ENCODE measurements around the gene SNCG.
"Not testable (repeated sequence)": the region's sequence is repeated elsewhere in the genome, so short reads cannot be mapped to it uniquely, and the experiment has no call there.

SNCG gene

GRCh38 chr10:86945361-86946212, 12.8 kb upstream of the SNCG start:
- no peak for DNase-seq (ENCODE audit: low read depth)

- DNase-seq (ENCODE audit: low read depth), result no peak
Observed at GRCh38 chr10:86946213-86947155, 11.9 kb upstream of the SNCG start.

GRCh38 chr10:86947806-86948205, 10.6 kb upstream of the SNCG start:
- DNase-seq (ENCODE audit: low read depth), result not testable (repeated sequence)

DNA sequence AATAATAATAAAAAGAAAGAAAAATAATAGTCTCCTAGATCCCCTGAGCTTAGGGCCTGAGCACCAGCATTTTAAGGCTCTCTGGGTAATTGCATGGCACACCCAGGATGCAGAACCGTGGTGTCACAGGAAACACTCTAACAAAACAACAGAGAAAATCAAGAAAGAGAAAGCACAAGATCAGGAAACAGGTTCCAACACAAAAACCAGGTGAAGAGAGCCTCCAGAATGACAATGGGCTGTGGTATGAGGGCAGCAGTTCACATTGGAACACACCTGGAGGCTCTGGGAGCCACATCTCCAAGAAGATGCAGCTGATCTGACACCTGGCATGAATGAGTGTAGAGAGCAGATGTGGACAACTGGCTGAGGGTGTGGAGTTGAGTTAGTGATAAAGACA, 8.1 kb upstream of the SNCG start:
- no peak for DNase-seq (ENCODE audit: low read depth)

DNA sequence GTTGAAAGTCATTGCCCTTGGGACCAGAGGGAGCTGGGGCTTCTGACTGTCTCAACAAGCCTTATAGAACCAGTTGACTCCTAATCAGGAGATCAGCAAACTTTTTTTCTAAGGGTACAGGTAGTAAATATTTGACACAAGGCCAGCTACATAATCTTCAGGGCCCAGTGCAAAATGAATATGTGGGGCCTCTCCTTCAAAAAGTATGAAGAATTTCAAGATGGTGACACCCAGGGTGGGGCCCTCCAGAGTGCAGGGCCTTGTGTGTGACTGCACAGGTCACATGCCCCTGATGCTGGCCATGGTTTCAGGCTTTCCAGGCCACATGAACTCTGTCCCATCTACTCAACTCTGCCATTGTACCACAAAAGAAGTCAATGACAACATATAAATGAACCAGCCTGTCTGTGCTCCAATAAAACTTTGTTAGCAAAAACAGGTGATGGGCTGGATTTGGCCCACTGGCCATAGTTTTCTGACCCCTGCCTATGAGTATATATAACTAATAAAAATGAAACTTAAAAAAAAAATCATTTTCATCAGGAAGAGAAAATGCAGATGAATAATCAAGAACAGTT, 7.1 kb upstream of the SNCG start:
- no peak for DNase-seq (ENCODE audit: low read depth)

GRCh38 chr10:86952106-86952505, 6.3 kb upstream of the SNCG start:
- DNase-seq (ENCODE audit: low read depth), result no peak

DNA sequence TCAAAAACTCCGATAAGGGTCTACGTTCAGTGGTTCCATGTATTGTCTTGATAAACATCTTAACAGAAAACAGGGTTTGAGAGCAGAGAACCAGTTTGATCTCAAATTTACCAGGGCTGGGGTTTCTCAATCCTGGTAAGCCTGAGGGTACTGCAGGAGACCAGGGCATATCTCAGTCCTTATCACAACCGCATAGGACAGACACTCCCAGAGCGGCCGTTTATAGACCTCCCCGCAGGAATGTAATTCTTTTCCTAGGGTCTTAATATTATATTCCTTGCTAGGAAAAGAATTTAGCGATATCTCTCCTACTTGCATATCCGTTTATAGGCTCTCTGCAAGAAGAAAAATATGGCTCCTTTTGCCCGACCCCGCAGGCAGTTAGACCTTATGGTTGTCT, 5.7 kb upstream of the SNCG start:
- not testable (repeated sequence) for DNase-seq (ENCODE audit: low read depth)

DNA sequence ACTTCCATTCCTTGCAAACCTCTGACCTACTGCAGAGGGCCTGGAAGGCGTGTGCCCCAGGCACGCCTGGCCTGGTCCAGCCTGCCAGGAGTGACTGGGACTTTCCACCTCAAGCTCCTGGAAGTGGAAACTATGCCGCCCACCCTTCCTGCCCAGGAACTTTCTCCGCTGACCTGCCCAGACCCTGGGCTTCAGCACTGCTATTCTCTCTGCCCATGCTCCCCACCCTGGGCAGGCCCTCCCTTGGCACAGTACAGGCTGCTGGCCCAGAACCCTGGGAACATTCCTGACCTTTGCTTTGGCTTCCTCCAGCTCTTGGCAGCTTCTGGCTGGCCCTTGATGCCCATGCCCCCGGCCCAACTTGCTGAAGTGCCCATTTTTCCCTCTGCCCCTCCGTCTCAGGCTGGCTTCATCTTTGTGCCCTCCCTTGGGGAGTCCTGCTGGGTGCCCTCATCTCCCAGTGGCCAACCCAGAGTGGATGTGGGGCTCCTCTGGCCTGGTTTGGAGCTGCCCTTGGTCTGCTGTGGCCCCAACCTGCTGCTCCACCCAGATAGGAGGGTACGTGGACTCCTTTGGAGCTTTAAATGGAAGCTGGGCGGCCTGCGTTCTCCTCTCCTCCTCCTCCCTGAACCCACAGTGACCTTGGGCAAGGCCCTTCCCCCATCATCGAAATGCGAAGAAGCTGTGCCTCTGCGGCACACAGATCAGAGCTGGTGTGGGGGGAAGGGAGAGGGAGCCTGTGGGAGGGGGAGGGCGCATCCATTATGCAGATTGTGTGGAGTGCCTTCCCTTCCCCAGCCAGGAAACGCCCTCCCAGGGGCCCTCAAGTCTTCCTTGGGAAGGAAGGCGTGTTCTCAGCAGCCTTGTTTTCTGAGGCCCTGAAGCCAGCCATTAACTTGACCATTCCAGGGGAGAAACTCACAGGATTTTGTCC, 4.4 kb upstream of the SNCG start:
- no peak for DNase-seq (ENCODE audit: low read depth)

DNA sequence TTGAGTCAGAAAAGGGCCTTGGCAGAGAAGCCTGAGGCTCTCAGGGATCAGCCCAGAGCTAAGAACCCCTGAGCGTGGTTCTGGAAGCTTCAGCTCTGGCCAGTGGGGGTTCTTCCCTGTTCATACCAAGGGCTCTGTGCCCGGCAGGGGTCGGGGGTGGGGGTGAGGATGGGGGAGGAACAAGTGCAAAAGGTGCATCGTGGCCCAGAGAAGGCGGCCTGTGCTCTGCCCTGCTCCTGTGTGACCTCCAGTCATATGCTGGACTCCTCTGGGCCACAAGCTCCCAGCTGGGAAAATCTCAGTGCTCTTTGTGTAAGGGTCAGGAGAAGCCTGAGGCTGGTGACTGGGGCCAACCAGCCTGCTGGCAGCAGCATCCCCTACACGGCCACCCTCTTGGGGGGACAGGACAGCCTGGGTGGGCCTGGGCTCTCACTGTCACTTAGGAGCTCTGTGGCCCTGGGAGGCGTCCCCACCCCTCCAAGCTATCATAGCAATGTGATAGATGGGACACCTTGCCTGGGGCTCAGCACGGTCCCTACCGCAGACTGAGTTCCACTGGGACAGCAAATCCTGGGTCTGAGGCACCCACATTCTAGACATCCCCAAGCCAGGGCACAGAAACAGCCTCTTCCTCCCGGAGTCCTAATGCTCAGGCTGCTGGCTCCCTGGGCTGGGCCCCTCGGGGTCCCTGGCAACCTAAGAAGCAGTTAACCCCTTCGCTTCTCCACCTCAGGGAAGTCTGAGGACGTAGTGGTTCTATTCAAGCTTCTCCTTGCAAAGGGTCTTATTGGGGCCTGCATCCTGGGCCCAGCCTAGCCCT, 3.5 kb upstream of the SNCG start:
- no peak for DNase-seq (ENCODE audit: low read depth)

- DNase-seq (ENCODE audit: low read depth), result no peak
Observed at GRCh38 chr10:86955501-86956194, 2.8 kb upstream of the SNCG start.

DNA sequence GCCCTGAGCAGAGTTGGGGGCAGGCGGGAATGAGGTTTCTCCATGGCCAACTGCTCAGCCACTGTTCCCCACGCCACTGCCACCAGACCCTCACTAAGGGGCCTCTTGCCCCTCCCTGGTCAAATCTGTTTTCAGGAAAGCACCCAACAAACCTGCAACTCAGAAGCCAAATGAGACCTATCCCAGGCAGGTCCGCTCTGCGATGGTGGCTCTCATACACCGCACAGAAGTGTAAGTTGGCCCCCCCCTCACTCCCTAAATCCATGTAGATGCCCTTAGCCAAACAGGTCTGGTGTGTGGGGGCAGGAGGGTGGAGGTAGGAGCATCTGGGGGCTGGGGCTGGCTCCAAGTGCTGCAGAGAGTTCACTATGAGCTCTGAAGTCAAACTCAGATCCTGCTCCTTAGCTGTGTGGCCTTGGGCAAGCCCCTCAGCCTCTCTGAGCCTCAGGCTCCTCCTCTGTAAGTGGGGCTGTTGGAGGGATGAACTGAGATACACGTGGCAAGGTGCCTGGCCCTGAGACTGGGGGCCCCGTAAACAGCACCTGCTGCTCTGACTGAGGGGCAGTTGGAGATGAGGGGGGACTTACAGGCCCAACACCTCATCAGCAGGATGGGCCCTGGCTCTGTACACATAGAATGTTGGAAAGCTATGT, 2.1 kb upstream of the SNCG start:
- no peak for DNase-seq (ENCODE audit: low read depth)

- DNase-seq (ENCODE audit: low read depth), result no peak
Observed at GRCh38 chr10:86956848-86957448, 1.5 kb upstream of the SNCG start.

DNA sequence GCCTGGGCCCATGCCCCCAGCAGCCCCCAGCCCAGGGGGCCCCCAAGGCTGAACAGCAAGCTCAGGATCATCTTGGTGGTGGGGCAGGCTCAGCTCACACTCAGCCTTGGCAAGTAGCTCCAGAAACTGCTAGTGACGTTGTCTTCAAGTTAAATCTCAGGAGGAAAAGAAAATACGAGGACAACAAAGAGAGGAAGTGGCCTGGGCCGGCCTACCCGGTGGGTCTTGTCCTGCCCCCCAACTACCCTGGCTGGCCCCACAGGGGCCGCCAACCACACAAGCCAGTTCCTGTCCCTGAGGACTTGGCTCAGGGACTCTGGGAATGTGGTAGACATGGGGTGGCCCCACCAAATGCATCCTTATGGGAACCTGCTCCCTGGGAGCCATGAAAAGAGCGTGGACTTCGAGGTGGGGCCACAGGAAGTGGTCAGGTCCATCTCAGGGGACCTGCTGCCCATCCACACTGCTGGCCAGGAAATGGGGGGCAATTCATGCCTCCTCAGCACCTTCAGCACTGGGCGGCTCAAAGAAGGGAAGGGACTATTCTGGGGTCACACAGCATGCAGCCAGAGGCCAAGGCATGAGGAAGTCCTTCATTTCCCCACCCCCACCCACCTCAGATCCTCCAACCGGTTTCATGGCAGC, 806 bp upstream of the SNCG start, which contains the start of gene MMRN2:
Gene MMRN2 (minus strand): TSS at position 145 of the 645 bp plus-strand sequence. CDS start 74 bp downstream, at position 71.
- DNase-seq (ENCODE audit: low read depth), result no peak

- no peak for DNase-seq (ENCODE audit: low read depth)
Observed at GRCh38 chr10:86958901-86959736, 720 bp downstream of the SNCG start.

DNA sequence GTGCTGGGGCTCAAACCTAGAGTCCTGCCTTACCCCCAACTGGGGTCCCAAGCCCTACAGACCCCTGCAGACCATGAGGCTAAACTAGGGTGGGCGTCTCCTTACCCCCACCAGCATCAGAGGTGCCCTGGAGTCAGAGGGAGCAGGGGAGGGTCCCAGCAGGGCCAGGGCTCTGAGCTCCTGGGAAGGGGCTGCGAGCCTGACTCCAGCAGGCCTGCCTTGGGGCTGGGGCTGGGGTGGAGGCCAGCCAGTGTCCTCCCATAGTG, 1.3 kb downstream of the SNCG start:
- no peak for DNase-seq (ENCODE audit: low read depth)

- DNase-seq (ENCODE audit: low read depth), result no peak
Observed at GRCh38 chr10:86960003-86960862, 1.8 kb downstream of the SNCG start.

Measured in non-pigmented ciliary epithelial cell (primary cell).